H9 (cell line): Measurements from ENCODE around the gene KMT2C. TPM values are rescaled to one million over a fixed set of nuclear protein-coding genes. Genes with fewer than 3 reads are reported as not detected.

Source experiments
- DNase-seq: peaks from one replicate; pipeline ENCODE4 v3.0.0-alpha.2; 2017
- H2AFZ ChIP-seq: one replicate; pipeline ENCODE4 v1.6.1; 2013; ENCODE audit warnings: mild to moderate bottlenecking, low read length, control low read depth, moderate library complexity
- H2AK5ac ChIP-seq: 2 replicates; pipeline ENCODE4 v1.6.1; 2013; ENCODE audit warnings: low read length, control low read depth, mixed read lengths; ENCODE audit not compliant: insufficient read length
- H2BK120ac ChIP-seq: one replicate; pipeline ENCODE4 v1.6.1; 2013; ENCODE audit warnings: low read depth, mild to moderate bottlenecking, low read length, control low read depth, inconsistent platforms; ENCODE audit not compliant: poor library complexity, severe bottlenecking
- H2BK12ac ChIP-seq: 2 replicates; pipeline ENCODE4 v1.6.1; 2013; ENCODE audit warnings: low read length, control low read depth, mixed read lengths, low read depth; ENCODE audit not compliant: insufficient read length
- H2BK15ac ChIP-seq: 2 replicates; pipeline ENCODE4 v1.6.1; 2013; ENCODE audit warnings: low read depth, low read length, control low read depth
- H2BK20ac ChIP-seq: one replicate; pipeline ENCODE4 v1.6.1; 2013; ENCODE audit warnings: low read depth, mild to moderate bottlenecking, low read length, control low read depth, inconsistent platforms; ENCODE audit not compliant: poor library complexity, severe bottlenecking
- H2BK5ac ChIP-seq: 2 replicates; pipeline ENCODE4 v1.6.1; 2013; ENCODE audit warnings: low read length, control low read depth, mixed read lengths; ENCODE audit not compliant: insufficient read length
- H3K14ac ChIP-seq: 2 replicates; pipeline ENCODE4 v1.6.1; 2013; ENCODE audit warnings: low read length, control low read depth; ENCODE audit not compliant: insufficient read depth
- H3K18ac ChIP-seq: 2 replicates; pipeline ENCODE4 v1.6.1; 2013; ENCODE audit warnings: low read depth, mild to moderate bottlenecking, mixed read lengths, low read length, control low read depth; ENCODE audit not compliant: insufficient read length
- H3K23ac ChIP-seq: 2 replicates; pipeline ENCODE4 v1.6.1; 2013; ENCODE audit warnings: low read length, control low read depth, mixed read lengths, low read depth; ENCODE audit not compliant: insufficient read length
- H3K23me2 ChIP-seq: 2 replicates; pipeline ENCODE4 v1.6.1; 2013; ENCODE audit warnings: low read depth, mild to moderate bottlenecking, mixed read lengths, low read length, control low read depth; ENCODE audit not compliant: insufficient read length, poor library complexity, severe bottlenecking
- H3K27ac ChIP-seq: 2 replicates; pipeline ENCODE4 v1.5.1; 2013; ENCODE audit warnings: low read length, control low read depth, mixed read lengths, low read depth; ENCODE audit not compliant: insufficient read length
- H3K27me3 ChIP-seq: 2 replicates; pipeline ENCODE4 v1.6.1; 2013; ENCODE audit warnings: low read length, control low read depth, inconsistent platforms; ENCODE audit not compliant: insufficient read depth
- H3K4ac ChIP-seq: 2 replicates; pipeline ENCODE4 v1.6.1; 2013; ENCODE audit warnings: low read depth, mild to moderate bottlenecking, control low read depth, inconsistent platforms, low read length, moderate library complexity
- H3K4me1 ChIP-seq: 2 replicates; pipeline ENCODE4 v1.6.1; 2013; ENCODE audit warnings: low read length, control low read depth, inconsistent platforms; ENCODE audit not compliant: insufficient read depth
- H3K4me2 ChIP-seq: 2 replicates; pipeline ENCODE4 v1.6.1; 2013; ENCODE audit warnings: low read length, control low read depth, mixed read lengths; ENCODE audit not compliant: insufficient read length, insufficient read depth
- H3K56ac ChIP-seq: 2 replicates; pipeline ENCODE4 v1.6.1; 2013; ENCODE audit warnings: low read depth, mild to moderate bottlenecking, mixed read lengths, low read length, control low read depth; ENCODE audit not compliant: insufficient read length
- H3K79me1 ChIP-seq: 2 replicates; pipeline ENCODE4 v1.6.1; 2013; ENCODE audit warnings: low read depth, mild to moderate bottlenecking, moderate library complexity, low read length, control low read depth, inconsistent platforms; ENCODE audit not compliant: insufficient read depth, poor library complexity, severe bottlenecking
- H3K79me2 ChIP-seq: 2 replicates; pipeline ENCODE4 v1.6.1; 2013; ENCODE audit warnings: low read length, control low read depth, inconsistent platforms; ENCODE audit not compliant: insufficient read depth
- H3K9ac ChIP-seq: 2 replicates; pipeline ENCODE4 v1.6.1; 2013; ENCODE audit warnings: low read length, control low read depth, mixed read lengths; ENCODE audit not compliant: insufficient read length; ENCODE audit errors: extremely low read depth
- H3K9me3 ChIP-seq: one replicate; pipeline ENCODE4 v1.6.1; 2013; ENCODE audit warnings: low read depth, low read length, inconsistent platforms; ENCODE audit not compliant: control insufficient read depth
- H3T11ph ChIP-seq: one replicate; pipeline ENCODE4 v1.6.1; 2013; ENCODE audit warnings: mild to moderate bottlenecking, low read length, control low read depth, inconsistent platforms
- H4K20me1 ChIP-seq: one replicate; pipeline ENCODE4 v1.6.1; 2013; ENCODE audit not compliant: control insufficient read depth, insufficient read length, insufficient read depth
- H4K5ac ChIP-seq: 2 replicates; pipeline ENCODE4 v1.6.1; 2013; ENCODE audit warnings: low read depth, mild to moderate bottlenecking, mixed read lengths, low read length, control low read depth; ENCODE audit not compliant: insufficient read length
- H4K8ac ChIP-seq: replicated peaks from 2 replicates; pipeline ENCODE4 v1.6.1; 2013; ENCODE audit warnings: low read length, control low read depth, mixed read lengths, low read depth; ENCODE audit not compliant: insufficient read length
- H4K91ac ChIP-seq: 2 replicates; pipeline ENCODE4 v1.6.1; 2013; ENCODE audit warnings: low read depth, mild to moderate bottlenecking, moderate library complexity, mixed read lengths, low read length, control low read depth; ENCODE audit not compliant: insufficient read length
- H3K27ac Mint-ChIP-seq, 3 experiments: 2 replicates in 2 of 3; 3 replicates in 1 of 3; pipeline ENCODE4 v1.8.0; 2020 to 2021; ENCODE audit warnings: mixed read lengths in 3 of 3, mild to moderate bottlenecking in 1 of 3, moderate library complexity in 1 of 3
- H3K27me3 Mint-ChIP-seq: 2 replicates; pipeline ENCODE4 v1.8.0; 2021; ENCODE audit warnings: low read depth, mild to moderate bottlenecking, moderate library complexity, mixed read lengths
- H3K36me3 Mint-ChIP-seq, 3 experiments: 2 replicates in 2 of 3; 3 replicates in 1 of 3; pipeline ENCODE4 v1.8.0; 2020 to 2021; ENCODE audit warnings: low read depth in 3 of 3, mixed read lengths in 3 of 3; ENCODE audit not compliant: insufficient read depth in 1 of 3
- H3K4me1 Mint-ChIP-seq, 2 experiments: 2 replicates each; pipeline ENCODE4 v1.8.0; 2020; ENCODE audit warnings: mixed read lengths in 2 of 2
- H3K4me3 Mint-ChIP-seq, 2 experiments: 2 replicates in 1 of 2; 3 replicates in 1 of 2; pipeline ENCODE4 v1.8.0; 2020 to 2021; ENCODE audit warnings: mild to moderate bottlenecking in 2 of 2, mixed read lengths in 2 of 2, moderate library complexity in 1 of 2
- H3K9me3 Mint-ChIP-seq, 2 experiments: 2 replicates in 1 of 2; 3 replicates in 1 of 2; pipeline ENCODE4 v1.8.0; 2020; ENCODE audit warnings: mild to moderate bottlenecking in 2 of 2, mixed read lengths in 2 of 2, moderate library complexity in 1 of 2
- WGBS: extraction: QIAGEN DNeasy Blood & Tissue Kit; methylation state at CpG from one replicate; pipeline ENCODE4 v1.1.7; 2013; ENCODE audit warnings: missing lambda C conversion rate, low lambda C conversion rate, mixed read lengths; ENCODE audit not compliant: insufficient read length; ENCODE audit errors: extremely low coverage; 5-methylcytosine and 5-hydroxymethylcytosine counted together
- total RNA-seq: library from RNA; stranded (reverse); gene quantifications from 2 replicates; pipeline ENCODE4 v1.2.1, GENCODE V29; 2021
- TF ChIP-seq, protein P1 (sequence below): fragments of 200-600 bp; sonication (generic); conservative IDR thresholded peaks from 3 replicates; pipeline ENCODE4 v1.8.0; 2021; ENCODE audit warnings: antibody characterized with exemption, mild to moderate bottlenecking

The KMT2C gene
- total RNA-seq, 1 experiment from 2014 or later: 32.2 TPM

DNA sequence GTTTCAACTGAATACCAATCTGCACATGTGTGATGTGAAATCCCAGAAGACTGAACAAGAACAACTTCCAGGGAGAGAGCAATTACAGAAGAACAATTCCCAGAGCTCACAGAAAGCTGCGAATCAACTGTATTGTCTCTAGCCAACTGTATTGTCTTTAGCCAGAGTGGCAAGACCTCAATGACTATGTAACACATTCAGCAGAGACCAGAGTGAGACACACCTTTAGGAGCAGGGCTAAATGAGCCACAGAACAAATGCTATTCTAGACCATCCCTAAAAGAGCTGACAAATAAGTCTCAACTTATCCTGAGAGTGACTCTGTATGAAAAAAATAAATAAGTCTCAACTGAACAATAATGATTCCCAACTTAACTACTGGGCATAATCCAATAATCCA is 72.0 kb downstream of the KMT2C start:
- no peak overlapping the region for H3K4me3 Mint-ChIP-seq
- Histone ChIP-seq H3K9ac (no peak overlapping the region), H3K27ac (no peak overlapping the region), H3K23me2 (no peaks in the 10 kb centered on the region), H3K14ac (no peak overlapping the region), H2BK15ac (no peak overlapping the region), H2AK5ac (no peak overlapping the region), H3K4ac (no peak overlapping the region), H3K9me3 (no peaks in the 10 kb centered on the region), H3K56ac (no peak overlapping the region), H3K79me2 (peaks cover 2% of the 10 kb centered on the region; the same call in 1 of the 2 replicates), H4K8ac (no peak overlapping the region), H3K4me2 (no peak overlapping the region), H2BK120ac (no peak overlapping the region), H2BK12ac (no peak overlapping the region), H4K5ac (no peak overlapping the region), H3T11ph (no peak overlapping the region), H2AFZ (no peak overlapping the region), H4K91ac (no peak overlapping the region), H2BK20ac (no peak overlapping the region), H3K79me1 (peaks cover 3% of the 10 kb centered on the region), H3K18ac (no peak overlapping the region), H3K27me3 (no peaks in the 10 kb centered on the region), H3K4me1 (no peaks in the 10 kb centered on the region), H3K23ac (no peak overlapping the region), H2BK5ac (no peak overlapping the region), H4K20me1 (no peaks in the 10 kb centered on the region)
- WGBS: no CpG with 5 or more reads among the region's 1 CpG
- H3K27me3 Mint-ChIP-seq: no peaks in the 10 kb centered on the region
- no peak overlapping the region for H3K27ac Mint-ChIP-seq
- TF ChIP-seq, protein P1, sequence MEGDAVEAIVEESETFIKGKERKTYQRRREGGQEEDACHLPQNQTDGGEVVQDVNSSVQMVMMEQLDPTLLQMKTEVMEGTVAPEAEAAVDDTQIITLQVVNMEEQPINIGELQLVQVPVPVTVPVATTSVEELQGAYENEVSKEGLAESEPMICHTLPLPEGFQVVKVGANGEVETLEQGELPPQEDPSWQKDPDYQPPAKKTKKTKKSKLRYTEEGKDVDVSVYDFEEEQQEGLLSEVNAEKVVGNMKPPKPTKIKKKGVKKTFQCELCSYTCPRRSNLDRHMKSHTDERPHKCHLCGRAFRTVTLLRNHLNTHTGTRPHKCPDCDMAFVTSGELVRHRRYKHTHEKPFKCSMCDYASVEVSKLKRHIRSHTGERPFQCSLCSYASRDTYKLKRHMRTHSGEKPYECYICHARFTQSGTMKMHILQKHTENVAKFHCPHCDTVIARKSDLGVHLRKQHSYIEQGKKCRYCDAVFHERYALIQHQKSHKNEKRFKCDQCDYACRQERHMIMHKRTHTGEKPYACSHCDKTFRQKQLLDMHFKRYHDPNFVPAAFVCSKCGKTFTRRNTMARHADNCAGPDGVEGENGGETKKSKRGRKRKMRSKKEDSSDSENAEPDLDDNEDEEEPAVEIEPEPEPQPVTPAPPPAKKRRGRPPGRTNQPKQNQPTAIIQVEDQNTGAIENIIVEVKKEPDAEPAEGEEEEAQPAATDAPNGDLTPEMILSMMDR: no peak
- H3K4me1 Mint-ChIP-seq: peaks cover 30 to 38% of the 10 kb centered on the region in 2 experiments
- H3K9me3 Mint-ChIP-seq: no peaks in the 10 kb centered on the region
- no peak for DNase-seq
- peaks cover 2 to 4% (median 2%) of the 10 kb centered on the region in 3 experiments; a peak in 3 of 7 replicates for H3K36me3 Mint-ChIP-seq
